DND-41 (cell line): ENCODE results near the gene RPS6KA1.

Source experiments
- EZH2 ChIP-seq: IDR thresholded peaks from 3 replicates; pipeline ENCODE4 v1.6.1; 2012; ENCODE audit warnings: borderline replicate concordance, low read depth, mild to moderate bottlenecking, moderate library complexity, low read length, inconsistent platforms; ENCODE audit not compliant: severe bottlenecking
- TF ChIP-seq, protein P1 (sequence below): IDR thresholded peaks from 2 replicates; pipeline ENCODE4 v1.5.1; 2012; ENCODE audit warnings: borderline replicate concordance, low read length, moderate library complexity, mild to moderate bottlenecking; ENCODE audit not compliant: poor library complexity, severe bottlenecking; ENCODE audit errors: extremely low read depth

DNA sequence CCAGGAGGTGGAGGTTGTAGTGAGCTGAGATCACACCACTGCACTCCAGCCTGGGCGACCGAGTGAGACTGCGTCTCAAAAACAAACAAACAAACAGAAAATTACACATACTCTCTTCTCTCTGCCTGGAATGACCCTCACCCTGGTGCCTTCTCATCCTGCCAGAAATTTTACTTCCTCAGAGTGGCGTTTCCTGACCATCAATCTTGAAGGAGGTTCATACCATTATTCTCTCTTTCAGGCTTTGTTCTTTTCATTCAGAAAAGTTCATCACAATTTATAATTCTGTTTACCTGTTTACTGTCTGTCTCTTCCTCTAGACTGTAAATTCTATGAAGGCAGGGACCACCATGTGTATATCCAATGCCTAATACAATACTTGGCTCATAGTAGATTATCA is 79.3 kb downstream of the RPS6KA1 start:
- TF ChIP-seq, protein P1, sequence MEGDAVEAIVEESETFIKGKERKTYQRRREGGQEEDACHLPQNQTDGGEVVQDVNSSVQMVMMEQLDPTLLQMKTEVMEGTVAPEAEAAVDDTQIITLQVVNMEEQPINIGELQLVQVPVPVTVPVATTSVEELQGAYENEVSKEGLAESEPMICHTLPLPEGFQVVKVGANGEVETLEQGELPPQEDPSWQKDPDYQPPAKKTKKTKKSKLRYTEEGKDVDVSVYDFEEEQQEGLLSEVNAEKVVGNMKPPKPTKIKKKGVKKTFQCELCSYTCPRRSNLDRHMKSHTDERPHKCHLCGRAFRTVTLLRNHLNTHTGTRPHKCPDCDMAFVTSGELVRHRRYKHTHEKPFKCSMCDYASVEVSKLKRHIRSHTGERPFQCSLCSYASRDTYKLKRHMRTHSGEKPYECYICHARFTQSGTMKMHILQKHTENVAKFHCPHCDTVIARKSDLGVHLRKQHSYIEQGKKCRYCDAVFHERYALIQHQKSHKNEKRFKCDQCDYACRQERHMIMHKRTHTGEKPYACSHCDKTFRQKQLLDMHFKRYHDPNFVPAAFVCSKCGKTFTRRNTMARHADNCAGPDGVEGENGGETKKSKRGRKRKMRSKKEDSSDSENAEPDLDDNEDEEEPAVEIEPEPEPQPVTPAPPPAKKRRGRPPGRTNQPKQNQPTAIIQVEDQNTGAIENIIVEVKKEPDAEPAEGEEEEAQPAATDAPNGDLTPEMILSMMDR = no peak
- TF ChIP-seq EZH2 = no peak
